GM21381 (cell line): ENCODE data around the gene ADRA2C.

ENCODE experiments used
- ATAC-seq: cut with Tn5 transposase; IDR thresholded peaks from one replicate; pipeline ENCODE4 v1.9.1; 2021; ENCODE audit warnings: mild to moderate bottlenecking, moderate library complexity; ENCODE audit not compliant: unreplicated experiment

Gene ADRA2C

GRCh38 chr4:3775005-3775404 lies 8.8 kb downstream of the ADRA2C start:
- no peak for ATAC-seq

GRCh38 chr4:3775576-3775975 lies 9.4 kb downstream of the ADRA2C start:
- ATAC-seq: no peak

GRCh38 chr4:3776166-3777032 lies 10.2 kb downstream of the ADRA2C start:
- no peak for ATAC-seq

GRCh38 chr4:3777033-3777390 lies 10.8 kb downstream of the ADRA2C start:
- ATAC-seq: no peak

- no peak for ATAC-seq
Measured at GRCh38 chr4:3777669-3778068, 11.5 kb downstream of the ADRA2C start.

- ATAC-seq: no peak
Measured at GRCh38 chr4:3779509-3779908, 13.3 kb downstream of the ADRA2C start.

GRCh38 chr4:3780347-3781171 lies 14.4 kb downstream of the ADRA2C start:
- no peak for ATAC-seq

- no peak for ATAC-seq
Measured at GRCh38 chr4:3781193-3781886, 15.2 kb downstream of the ADRA2C start.

- ATAC-seq: no peak
Measured at GRCh38 chr4:3781997-3782930, 16.1 kb downstream of the ADRA2C start.

- no peak for ATAC-seq
Measured at GRCh38 chr4:3783693-3784306, 17.6 kb downstream of the ADRA2C start.

- no peak for ATAC-seq
Measured at GRCh38 chr4:3784454-3785291, 18.5 kb downstream of the ADRA2C start.

- ATAC-seq: no peak
Measured at GRCh38 chr4:3785292-3785565, 19.0 kb downstream of the ADRA2C start.

- no peak for ATAC-seq
Measured at GRCh38 chr4:3786196-3786869, 20.1 kb downstream of the ADRA2C start.

GRCh38 chr4:3787489-3788365 lies 21.5 kb downstream of the ADRA2C start:
- no peak for ATAC-seq

GRCh38 chr4:3788366-3788660 lies 22.1 kb downstream of the ADRA2C start:
- ATAC-seq: no peak

GRCh38 chr4:3789587-3789986 lies 23.4 kb downstream of the ADRA2C start:
- no peak for ATAC-seq

GRCh38 chr4:3790006-3790561 lies 23.9 kb downstream of the ADRA2C start:
- no peak for ATAC-seq

GRCh38 chr4:3791256-3791655 lies 25.1 kb downstream of the ADRA2C start:
- no peak for ATAC-seq
